GM12873 (cell line): Measurements from ENCODE around the gene MAPK10.

ENCODE experiments used
- TF ChIP-seq, protein P1 (sequence below): IDR thresholded peaks from 2 replicates; pipeline ENCODE4 v1.5.1; 2012; ENCODE audit warnings: low read depth, mild to moderate bottlenecking, moderate library complexity, low read length, control low read depth; ENCODE audit not compliant: insufficient read depth; ENCODE audit errors: missing control alignments

The MAPK10 gene

DNA sequence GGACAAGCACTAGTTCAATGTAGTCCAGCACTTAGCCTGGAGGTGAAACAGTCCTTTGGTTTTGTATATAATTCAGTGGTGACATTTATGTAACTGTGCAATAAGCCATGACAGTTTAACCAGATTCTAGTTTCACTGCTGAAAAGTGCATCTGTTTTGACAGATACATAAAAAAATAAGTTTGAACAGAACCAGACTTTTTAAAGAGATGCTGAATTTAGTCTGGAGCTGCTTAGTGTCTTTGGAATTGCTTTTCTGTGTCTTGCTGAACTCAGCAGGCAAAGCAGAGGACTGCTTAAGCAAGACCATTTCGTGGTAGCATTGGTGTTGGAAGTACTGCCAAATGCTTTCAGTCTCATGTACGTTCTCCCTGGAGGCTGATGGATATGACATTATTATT is 393.5 kb downstream of the MAPK10 start:
- TF ChIP-seq, protein P1, sequence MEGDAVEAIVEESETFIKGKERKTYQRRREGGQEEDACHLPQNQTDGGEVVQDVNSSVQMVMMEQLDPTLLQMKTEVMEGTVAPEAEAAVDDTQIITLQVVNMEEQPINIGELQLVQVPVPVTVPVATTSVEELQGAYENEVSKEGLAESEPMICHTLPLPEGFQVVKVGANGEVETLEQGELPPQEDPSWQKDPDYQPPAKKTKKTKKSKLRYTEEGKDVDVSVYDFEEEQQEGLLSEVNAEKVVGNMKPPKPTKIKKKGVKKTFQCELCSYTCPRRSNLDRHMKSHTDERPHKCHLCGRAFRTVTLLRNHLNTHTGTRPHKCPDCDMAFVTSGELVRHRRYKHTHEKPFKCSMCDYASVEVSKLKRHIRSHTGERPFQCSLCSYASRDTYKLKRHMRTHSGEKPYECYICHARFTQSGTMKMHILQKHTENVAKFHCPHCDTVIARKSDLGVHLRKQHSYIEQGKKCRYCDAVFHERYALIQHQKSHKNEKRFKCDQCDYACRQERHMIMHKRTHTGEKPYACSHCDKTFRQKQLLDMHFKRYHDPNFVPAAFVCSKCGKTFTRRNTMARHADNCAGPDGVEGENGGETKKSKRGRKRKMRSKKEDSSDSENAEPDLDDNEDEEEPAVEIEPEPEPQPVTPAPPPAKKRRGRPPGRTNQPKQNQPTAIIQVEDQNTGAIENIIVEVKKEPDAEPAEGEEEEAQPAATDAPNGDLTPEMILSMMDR = no peak

DNA sequence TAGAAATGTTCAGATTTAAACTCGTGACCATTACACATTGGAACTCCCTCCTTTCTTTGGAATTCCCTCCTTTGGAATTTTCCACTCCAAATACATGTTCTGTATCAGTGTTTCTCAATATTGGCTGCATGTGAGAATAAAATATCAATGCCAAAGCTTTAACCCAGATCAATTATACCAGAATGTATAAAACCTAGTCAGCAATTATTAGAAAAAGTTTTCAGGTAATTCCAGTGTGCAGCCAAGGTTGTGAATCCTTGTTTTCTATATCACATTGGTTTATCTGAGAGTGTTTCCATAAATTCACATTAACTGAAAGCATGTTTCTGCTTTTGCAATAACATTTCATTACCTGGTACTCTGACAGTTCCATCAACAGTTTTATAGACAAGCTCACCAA is 394.3 kb downstream of the MAPK10 start:
- TF ChIP-seq, protein P1 = no peak

DNA sequence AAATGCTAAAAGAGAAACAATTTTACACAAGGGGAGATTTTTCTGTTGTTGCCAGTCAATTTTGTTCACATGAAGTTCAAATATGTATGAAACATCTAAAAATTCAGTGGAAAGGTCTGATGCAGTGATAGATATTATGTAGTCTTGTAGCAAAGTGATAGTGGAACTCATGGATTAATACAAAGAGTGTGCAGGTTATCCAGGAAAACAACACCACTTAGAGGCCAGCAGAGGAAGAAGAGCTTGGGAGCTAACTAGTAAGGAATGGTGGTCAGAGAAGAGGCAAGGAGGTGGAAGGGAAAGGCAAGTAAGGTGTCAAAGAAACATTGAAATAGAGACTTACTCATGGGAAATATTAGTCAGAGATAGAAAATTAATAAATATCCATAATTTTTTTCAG is 395.6 kb downstream of the MAPK10 start:
- TF ChIP-seq, protein P1 = no peak

DNA sequence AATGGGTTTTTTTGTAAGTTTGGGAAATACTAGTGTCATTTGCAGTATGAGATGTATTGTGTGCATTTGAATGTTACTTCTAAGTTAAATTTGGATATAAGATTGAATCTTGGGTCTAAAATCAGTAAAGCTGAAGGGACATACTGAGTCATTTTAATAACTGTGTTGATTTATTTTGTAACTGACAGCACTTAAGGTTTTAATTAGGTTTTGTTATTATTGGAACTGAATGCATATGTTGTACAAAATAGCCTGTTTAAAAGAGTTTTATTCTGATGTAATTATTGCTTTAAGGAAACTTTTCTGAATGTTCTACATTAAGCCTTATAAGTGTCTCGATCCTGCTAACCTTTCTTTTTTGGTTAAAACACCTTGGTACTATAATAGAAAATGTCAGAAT is 396.6 kb downstream of the MAPK10 start:
- TF ChIP-seq, protein P1 = no peak

DNA sequence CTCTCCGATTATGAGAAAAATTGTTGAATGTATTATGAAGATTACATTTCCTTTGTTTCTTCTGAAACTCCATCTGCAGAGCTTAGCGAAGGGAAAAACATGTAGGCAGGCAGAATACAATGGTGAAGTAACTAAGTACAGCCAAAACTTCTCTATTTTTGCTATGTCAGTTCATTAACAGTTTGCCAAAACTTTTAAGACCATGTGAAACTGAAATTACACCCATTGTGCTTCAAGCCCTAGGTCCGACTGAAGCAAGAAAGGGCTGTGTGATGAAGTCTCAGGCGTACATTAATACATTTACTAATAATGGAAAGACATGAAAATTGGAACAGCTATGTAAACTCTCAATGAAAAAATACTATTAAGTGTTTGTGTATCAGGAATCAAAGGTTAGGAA is 398.0 kb downstream of the MAPK10 start:
- TF ChIP-seq, protein P1 = no peak

- TF ChIP-seq, protein P1 = no peak
These were observed 403.4 kb downstream of the MAPK10 start for GRCh38 chr4:85956293-85956945.

DNA sequence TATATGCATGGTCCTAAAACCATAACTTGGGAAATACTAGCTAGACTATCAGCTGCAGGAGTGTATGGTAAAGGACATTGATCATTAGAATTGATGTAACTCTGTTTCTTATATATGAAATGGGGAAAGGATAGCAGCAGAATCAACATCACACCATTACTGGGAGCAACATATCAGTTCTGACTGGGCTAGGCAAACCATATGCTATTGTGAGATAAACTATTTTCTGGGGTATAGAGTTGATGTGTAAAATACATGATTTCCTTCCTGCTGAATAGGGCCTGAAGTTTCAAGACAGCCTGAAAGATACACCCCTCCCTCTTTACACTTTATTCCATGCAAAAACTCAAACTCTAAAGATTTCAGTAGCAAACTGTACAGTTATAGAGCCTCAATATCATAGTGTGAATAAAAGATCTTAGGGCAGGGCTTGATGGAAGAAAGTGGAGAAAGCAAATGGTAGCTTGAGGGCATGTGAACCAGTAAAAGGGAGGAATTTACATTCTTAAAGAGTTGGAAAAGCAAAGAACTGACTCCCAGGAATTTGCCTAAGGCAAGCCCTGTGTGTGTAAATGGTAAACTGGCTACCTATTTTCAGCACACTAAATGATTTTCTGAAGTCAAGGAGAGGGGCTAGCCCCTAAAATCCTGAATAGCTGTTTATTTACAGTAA is 404.1 kb downstream of the MAPK10 start:
- TF ChIP-seq, protein P1 = no peak
